DND-41 (cell line): Measurements from ENCODE around the gene DHRS7B.

Experiments used
- ATAC-seq: fragments of 200-7000 bp; cut with Tn5 transposase; 3 replicates; pipeline ENCODE4 v1.9.1; 2021; ENCODE audit warnings: low read depth; ENCODE audit not compliant: insufficient read depth
- DNase-seq: peaks from one replicate; pipeline ENCODE4 v3.0.0-alpha.2; 2020
- H2AFZ ChIP-seq: 2 replicates; pipeline ENCODE4 v1.6.0; 2012; ENCODE audit warnings: low read depth, low read length
- H3K27ac ChIP-seq: 2 replicates; pipeline ENCODE4 v1.5.1; 2012; ENCODE audit warnings: low read length, inconsistent platforms
- H3K27me3 ChIP-seq: fragments of 200-600 bp; sonication (generic); 2 replicates; pipeline ENCODE4 v1.6.0; 2012; ENCODE audit warnings: low read length, mild to moderate bottlenecking, inconsistent platforms; ENCODE audit not compliant: insufficient read depth, poor library complexity
- H3K36me3 ChIP-seq: 2 replicates; pipeline ENCODE4 v1.5.1; 2012; ENCODE audit warnings: low read length, inconsistent platforms; ENCODE audit not compliant: insufficient read depth
- H3K4me1 ChIP-seq: 2 replicates; pipeline ENCODE4 v1.5.1; 2012; ENCODE audit warnings: mild to moderate bottlenecking, low read length; ENCODE audit not compliant: insufficient read depth
- H3K4me2 ChIP-seq: 2 replicates; pipeline ENCODE4 v1.6.0; 2012; ENCODE audit warnings: mild to moderate bottlenecking, moderate library complexity, low read length, inconsistent platforms; ENCODE audit not compliant: insufficient read depth
- H3K4me3 ChIP-seq, 2 experiments: fragments of 200-600 bp in 1 of 2; shearing (Covaris generic) in 1 of 2; 2 replicates each; pipeline ENCODE4 v1.5.1; 2012 to 2016; ENCODE audit warnings: inconsistent platforms in 2 of 2, low read length in 2 of 2, mild to moderate bottlenecking in 2 of 2, low read depth in 1 of 2, moderate library complexity in 1 of 2
- H3K79me2 ChIP-seq: 2 replicates; pipeline ENCODE4 v1.6.0; 2012; ENCODE audit warnings: low read length, inconsistent platforms; ENCODE audit not compliant: insufficient read depth
- H3K9ac ChIP-seq: 2 replicates; pipeline ENCODE4 v1.6.0; 2012; ENCODE audit warnings: low read depth, mild to moderate bottlenecking, inconsistent platforms, low read length, moderate library complexity
- H3K9me3 ChIP-seq: 2 replicates; pipeline ENCODE4 v1.5.1; 2012; ENCODE audit warnings: low read length, moderate library complexity, mild to moderate bottlenecking, inconsistent platforms; ENCODE audit not compliant: insufficient read depth, severe bottlenecking
- H4K20me1 ChIP-seq: 2 replicates; pipeline ENCODE4 v1.6.0; 2012; ENCODE audit warnings: low read length; ENCODE audit not compliant: insufficient read depth
- EZH2 ChIP-seq: IDR thresholded peaks from 3 replicates; pipeline ENCODE4 v1.6.1; 2012; ENCODE audit warnings: borderline replicate concordance, low read depth, mild to moderate bottlenecking, moderate library complexity, low read length, inconsistent platforms; ENCODE audit not compliant: severe bottlenecking
- TF ChIP-seq, protein P1 (sequence below): IDR thresholded peaks from 2 replicates; pipeline ENCODE4 v1.5.1; 2012; ENCODE audit warnings: borderline replicate concordance, low read length, moderate library complexity, mild to moderate bottlenecking; ENCODE audit not compliant: poor library complexity, severe bottlenecking; ENCODE audit errors: extremely low read depth

The DHRS7B gene

DNA sequence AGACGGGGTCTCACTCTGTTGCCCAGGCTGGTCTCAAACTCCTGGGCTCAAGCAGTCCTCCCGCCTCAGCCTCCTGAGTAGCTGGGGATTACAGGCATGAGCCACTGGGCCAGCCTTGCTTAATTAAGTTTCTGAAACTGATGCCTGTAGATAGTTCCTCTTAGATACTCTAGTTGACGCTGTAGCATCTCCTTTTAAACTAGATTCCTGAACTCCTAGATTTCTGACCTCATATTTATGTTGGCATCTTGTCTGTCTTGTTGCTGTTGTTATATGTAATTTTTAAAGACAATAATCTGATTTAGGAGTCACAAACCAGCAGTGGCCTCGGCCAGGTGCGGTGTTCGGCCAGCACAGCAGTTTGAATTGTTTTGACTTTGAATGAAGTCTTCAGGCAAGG, 37.5 kb downstream of the DHRS7B start:
- Histone ChIP-seq H3K36me3 (no peaks in the 10 kb centered on the region), H3K4me3 (no peak overlapping the region), H3K27me3 (no peaks in the 10 kb centered on the region), H3K79me2 (peaks cover 7% of the 10 kb centered on the region), H3K9ac (no peak overlapping the region), H3K9me3 (no peaks in the 10 kb centered on the region), H2AFZ (no peak overlapping the region), H3K4me2 (no peak overlapping the region), H4K20me1 (peaks cover 5% of the 10 kb centered on the region), H3K27ac (no peak overlapping the region), H3K4me1 (no peaks in the 10 kb centered on the region)
- DNase-seq (no peak), ATAC-seq (no peak)
- TF ChIP-seq, protein P1, sequence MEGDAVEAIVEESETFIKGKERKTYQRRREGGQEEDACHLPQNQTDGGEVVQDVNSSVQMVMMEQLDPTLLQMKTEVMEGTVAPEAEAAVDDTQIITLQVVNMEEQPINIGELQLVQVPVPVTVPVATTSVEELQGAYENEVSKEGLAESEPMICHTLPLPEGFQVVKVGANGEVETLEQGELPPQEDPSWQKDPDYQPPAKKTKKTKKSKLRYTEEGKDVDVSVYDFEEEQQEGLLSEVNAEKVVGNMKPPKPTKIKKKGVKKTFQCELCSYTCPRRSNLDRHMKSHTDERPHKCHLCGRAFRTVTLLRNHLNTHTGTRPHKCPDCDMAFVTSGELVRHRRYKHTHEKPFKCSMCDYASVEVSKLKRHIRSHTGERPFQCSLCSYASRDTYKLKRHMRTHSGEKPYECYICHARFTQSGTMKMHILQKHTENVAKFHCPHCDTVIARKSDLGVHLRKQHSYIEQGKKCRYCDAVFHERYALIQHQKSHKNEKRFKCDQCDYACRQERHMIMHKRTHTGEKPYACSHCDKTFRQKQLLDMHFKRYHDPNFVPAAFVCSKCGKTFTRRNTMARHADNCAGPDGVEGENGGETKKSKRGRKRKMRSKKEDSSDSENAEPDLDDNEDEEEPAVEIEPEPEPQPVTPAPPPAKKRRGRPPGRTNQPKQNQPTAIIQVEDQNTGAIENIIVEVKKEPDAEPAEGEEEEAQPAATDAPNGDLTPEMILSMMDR, result no peak
- TF ChIP-seq EZH2, result no peak

DNA sequence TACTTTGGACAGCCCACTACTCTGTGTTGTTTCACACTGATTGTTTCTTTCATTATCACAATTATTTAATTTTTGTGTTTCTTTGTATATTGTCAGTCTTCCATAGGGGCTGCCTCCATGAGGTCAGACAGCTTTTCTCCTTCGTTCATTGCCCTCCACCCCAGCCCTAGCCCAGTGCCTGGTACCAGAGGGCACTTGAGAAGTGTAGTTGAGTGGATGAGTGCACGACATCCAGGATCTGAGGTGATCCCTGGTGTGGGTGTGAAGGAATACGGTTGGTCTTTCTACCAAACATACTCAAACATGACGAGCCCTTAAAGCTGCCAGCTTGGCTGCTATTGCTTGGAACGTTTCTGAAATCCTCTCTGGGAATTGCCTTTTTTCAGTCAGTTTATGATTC, 37.9 kb downstream of the DHRS7B start:
- H4K20me1 ChIP-seq, result peaks cover 5% of the 10 kb centered on the region
- no peaks in the 10 kb centered on the region for H3K36me3 ChIP-seq
- ATAC-seq (no peak), DNase-seq (no peak)
- no peaks in the 10 kb centered on the region for H3K4me1 ChIP-seq
- no peak overlapping the region for H3K9ac ChIP-seq
- TF ChIP-seq EZH2, result no peak
- TF ChIP-seq, protein P1, result no peak
- no peak overlapping the region for H3K27ac ChIP-seq
- no peaks in the 10 kb centered on the region for H3K9me3 ChIP-seq
- no peak overlapping the region for H3K4me2 ChIP-seq
- H3K27me3 ChIP-seq, result no peaks in the 10 kb centered on the region
- peaks cover 7% of the 10 kb centered on the region for H3K79me2 ChIP-seq
- H3K4me3 ChIP-seq, result no peak overlapping the region
- H2AFZ ChIP-seq, result no peak overlapping the region

DNA sequence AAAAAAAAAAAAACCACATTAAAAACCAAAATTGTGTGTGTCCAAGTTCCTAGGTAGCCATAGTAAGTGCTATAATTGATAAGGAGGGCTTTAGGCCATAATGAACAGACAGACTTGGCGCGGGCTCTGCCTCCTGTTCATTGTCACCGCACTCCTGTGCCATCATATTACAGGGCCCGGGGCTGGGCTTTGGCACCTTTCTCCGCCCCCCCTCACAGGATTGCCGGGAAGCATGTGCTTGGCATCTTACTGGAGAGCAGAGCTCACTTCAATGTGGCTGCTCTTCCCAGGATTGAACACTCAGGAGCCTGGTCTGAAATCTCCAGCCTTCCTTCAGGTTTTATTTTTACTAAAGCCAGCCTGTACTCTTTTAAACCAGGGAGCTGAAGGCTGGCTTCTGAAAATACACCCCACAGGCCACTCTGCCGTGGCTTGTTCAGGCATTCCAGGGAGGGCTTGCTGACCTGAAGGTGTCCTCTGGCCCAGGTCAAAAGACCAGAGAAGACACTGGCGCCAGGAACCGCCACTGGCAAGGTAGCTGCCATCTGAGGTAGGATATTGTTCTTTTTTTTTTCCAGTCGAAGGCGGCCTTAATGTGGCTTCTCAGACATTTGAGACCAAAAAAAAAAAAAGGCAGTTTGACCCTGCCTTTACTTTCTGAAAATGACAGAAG, 39.3 kb downstream of the DHRS7B start:
- Histone ChIP-seq H3K4me3 (no peak overlapping the region), H3K36me3 (no peaks in the 10 kb centered on the region), H3K4me2 (no peak overlapping the region), H3K9ac (no peak overlapping the region), H2AFZ (no peak overlapping the region), H3K4me1 (no peaks in the 10 kb centered on the region), H3K27me3 (no peaks in the 10 kb centered on the region), H3K9me3 (no peaks in the 10 kb centered on the region), H4K20me1 (peaks cover 11% of the 10 kb centered on the region), H3K79me2 (peaks cover 14% of the 10 kb centered on the region), H3K27ac (no peak overlapping the region)
- DNase-seq, result no peak
- no peak for TF ChIP-seq EZH2
- TF ChIP-seq, protein P1, result no peak
- ATAC-seq, result no peak
